HL-60 (cell line): Measurements from ENCODE around the gene FGF10.

Source experiments
- DNase-seq, 2 experiments: peaks; one replicate each; pipeline ENCODE4 v3.0.0-alpha.2; 2010 to 2020; ENCODE audit warnings: low read depth in 1 of 2, low spot score in 1 of 2
- H3K27ac ChIP-seq: fragments of 250-450 bp; sonication (Bioruptor Pico); replicated peaks from 2 replicates; pipeline ENCODE4 v1.5.1; 2020; ENCODE audit warnings: mild to moderate bottlenecking, moderate library complexity
- H3K27me3 ChIP-seq: fragments of 250-450 bp; sonication (Bioruptor Pico); 2 replicates; pipeline ENCODE4 v1.5.1; 2021; ENCODE audit warnings: mild to moderate bottlenecking, moderate library complexity; ENCODE audit not compliant: insufficient read depth, poor library complexity, severe bottlenecking
- H3K4me3 ChIP-seq: replicated peaks from 2 replicates; pipeline ENCODE4 v1.5.1; 2011; ENCODE audit warnings: mild to moderate bottlenecking, control low read depth, low read length; ENCODE audit not compliant: insufficient read depth
- CTCF ChIP-seq: IDR thresholded peaks from one replicate; pipeline ENCODE4 v1.5.1; 2011; ENCODE audit warnings: low read length, control low read depth, inconsistent platforms; ENCODE audit not compliant: insufficient read depth
- GABPA ChIP-seq: IDR thresholded peaks from 2 replicates; pipeline ENCODE4 v1.6.1; 2012; ENCODE audit warnings: low read depth
- POLR2AphosphoS5 ChIP-seq: IDR thresholded peaks from 2 replicates; pipeline ENCODE4 v1.6.1; 2012; ENCODE audit warnings: low read depth
- SPI1 ChIP-seq: IDR thresholded peaks from 2 replicates; pipeline ENCODE4 v1.6.1; 2012; ENCODE audit warnings: low read depth, mild to moderate bottlenecking, borderline replicate concordance
- TF ChIP-seq, protein P1 (sequence below): IDR thresholded peaks from 2 replicates; pipeline ENCODE4 v1.6.1; 2012; ENCODE audit warnings: low read depth; ENCODE audit not compliant: insufficient replicate concordance

Gene FGF10

DNA sequence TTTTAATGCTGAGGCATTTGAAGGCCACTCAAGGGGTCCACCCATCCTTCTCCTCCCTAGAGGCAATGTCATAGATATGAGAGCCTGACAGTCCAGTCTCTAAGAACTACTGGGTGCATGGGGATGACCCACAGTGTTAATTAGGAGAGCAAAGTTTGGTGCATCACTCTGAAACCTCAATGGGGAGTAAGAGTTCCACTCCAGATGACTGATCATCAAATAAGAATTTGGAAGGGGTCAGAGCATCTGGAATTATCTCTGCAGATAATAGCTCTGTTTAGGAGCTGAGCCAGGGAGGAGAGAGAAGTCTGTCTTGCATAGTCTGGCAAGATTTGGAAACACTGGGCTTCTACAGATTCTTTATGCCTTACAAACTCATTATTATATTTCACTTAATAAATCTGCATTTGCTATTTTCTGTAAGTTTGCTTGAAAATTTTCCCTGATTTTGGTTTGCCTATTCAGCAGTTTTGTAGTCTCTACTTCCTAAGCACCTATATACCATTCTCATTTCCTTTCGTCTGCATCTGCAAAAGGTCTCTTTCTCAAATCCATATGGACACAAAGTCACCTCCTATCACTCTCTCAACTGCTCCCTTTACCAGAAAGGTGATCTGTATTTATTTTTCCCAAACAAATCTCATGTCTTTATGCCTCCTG, 27.7 kb downstream of the FGF10 start:
- no peaks in the 10 kb centered on the region for H3K27me3 ChIP-seq
- TF ChIP-seq CTCF: no peak
- TF ChIP-seq GABPA: no peak
- TF ChIP-seq, protein P1, sequence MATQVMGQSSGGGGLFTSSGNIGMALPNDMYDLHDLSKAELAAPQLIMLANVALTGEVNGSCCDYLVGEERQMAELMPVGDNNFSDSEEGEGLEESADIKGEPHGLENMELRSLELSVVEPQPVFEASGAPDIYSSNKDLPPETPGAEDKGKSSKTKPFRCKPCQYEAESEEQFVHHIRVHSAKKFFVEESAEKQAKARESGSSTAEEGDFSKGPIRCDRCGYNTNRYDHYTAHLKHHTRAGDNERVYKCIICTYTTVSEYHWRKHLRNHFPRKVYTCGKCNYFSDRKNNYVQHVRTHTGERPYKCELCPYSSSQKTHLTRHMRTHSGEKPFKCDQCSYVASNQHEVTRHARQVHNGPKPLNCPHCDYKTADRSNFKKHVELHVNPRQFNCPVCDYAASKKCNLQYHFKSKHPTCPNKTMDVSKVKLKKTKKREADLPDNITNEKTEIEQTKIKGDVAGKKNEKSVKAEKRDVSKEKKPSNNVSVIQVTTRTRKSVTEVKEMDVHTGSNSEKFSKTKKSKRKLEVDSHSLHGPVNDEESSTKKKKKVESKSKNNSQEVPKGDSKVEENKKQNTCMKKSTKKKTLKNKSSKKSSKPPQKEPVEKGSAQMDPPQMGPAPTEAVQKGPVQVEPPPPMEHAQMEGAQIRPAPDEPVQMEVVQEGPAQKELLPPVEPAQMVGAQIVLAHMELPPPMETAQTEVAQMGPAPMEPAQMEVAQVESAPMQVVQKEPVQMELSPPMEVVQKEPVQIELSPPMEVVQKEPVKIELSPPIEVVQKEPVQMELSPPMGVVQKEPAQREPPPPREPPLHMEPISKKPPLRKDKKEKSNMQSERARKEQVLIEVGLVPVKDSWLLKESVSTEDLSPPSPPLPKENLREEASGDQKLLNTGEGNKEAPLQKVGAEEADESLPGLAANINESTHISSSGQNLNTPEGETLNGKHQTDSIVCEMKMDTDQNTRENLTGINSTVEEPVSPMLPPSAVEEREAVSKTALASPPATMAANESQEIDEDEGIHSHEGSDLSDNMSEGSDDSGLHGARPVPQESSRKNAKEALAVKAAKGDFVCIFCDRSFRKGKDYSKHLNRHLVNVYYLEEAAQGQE: no peak
- no peak for TF ChIP-seq SPI1
- no peak for TF ChIP-seq POLR2AphosphoS5
- no peak for DNase-seq

DNA sequence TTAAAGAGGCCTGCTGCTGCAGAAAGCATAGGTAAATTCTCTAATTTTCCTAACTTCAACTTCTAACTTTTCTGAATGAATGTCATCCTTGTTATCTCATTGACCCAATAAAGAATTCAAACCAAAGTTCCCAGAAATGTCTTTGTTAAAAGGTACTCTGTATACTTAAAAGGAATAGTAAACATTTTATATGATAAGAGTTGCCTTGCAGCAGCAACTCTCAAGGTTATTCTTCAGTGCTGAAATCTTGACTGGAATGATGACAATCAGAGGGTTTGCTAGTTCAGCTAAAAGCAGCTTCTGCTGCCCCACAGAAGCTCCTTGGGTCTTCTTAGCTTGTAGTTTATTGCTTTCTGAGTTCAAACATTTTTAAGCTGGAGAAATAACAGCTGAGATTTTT, 28.3 kb downstream of the FGF10 start:
- no peaks in the 10 kb centered on the region for H3K27me3 ChIP-seq
- no peak for DNase-seq
- no peak for TF ChIP-seq GABPA

More for the DNA sequence above, 27.7 kb downstream of the FGF10 start:
- H3K27ac ChIP-seq: no peak overlapping the region
- no peak overlapping the region for H3K4me3 ChIP-seq

DNA sequence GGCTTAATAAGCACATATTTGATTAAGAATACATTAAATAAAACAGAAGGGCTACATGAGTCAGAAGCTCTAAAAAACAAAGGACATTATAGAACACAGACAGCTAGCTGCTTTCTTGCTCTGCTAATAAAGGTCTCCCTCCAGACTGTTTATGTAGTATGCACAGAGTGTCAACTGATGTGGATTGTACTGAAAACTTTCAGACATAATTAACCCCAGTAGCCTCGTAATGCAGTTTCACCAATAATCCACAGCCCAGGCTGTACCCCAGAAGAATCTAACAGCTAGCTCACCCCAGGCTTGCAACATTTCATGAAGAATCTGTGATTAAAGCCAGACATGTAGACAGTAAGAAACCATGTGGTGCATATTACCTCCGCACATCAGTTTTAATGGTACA, 30.8 kb downstream of the FGF10 start:
- Histone ChIP-seq H3K4me3 (no peak overlapping the region), H3K27ac (no peak overlapping the region), H3K27me3 (no peaks in the 10 kb centered on the region)
- no peak for TF ChIP-seq CTCF
- TF ChIP-seq, protein P1: no peak
- DNase-seq: no peak

More for the DNA sequence above, 28.3 kb downstream of the FGF10 start:
- H3K27ac ChIP-seq: no peak overlapping the region
- no peak overlapping the region for H3K4me3 ChIP-seq

DNA sequence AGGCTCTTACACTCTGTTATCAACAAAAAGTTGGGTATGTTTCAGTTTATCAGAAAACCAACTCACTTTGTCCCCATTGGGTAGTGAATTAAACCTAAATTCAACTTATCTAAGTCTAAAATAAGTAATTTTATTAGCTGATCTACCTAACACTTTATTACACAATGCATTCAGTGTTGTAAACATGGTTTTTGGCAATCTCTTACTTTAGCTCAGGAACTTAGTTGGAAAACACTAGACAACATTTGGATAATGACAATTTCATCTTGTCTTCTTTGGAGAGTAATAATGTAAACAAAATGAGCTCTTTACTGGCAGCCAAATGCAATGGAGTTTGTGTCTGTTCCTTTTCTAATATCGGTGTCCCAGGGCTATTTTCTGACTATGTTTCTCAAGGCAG, 33.0 kb downstream of the FGF10 start:
- DNase-seq: no peak
- Histone ChIP-seq H3K27ac (no peak overlapping the region), H3K4me3 (no peak overlapping the region), H3K27me3 (no peaks in the 10 kb centered on the region)
- TF ChIP-seq, protein P1: no peak
- TF ChIP-seq CTCF (no peak), SPI1 (no peak)
